ENCODE results near the gene PPP1R3C.

Gene PPP1R3C

DNA sequence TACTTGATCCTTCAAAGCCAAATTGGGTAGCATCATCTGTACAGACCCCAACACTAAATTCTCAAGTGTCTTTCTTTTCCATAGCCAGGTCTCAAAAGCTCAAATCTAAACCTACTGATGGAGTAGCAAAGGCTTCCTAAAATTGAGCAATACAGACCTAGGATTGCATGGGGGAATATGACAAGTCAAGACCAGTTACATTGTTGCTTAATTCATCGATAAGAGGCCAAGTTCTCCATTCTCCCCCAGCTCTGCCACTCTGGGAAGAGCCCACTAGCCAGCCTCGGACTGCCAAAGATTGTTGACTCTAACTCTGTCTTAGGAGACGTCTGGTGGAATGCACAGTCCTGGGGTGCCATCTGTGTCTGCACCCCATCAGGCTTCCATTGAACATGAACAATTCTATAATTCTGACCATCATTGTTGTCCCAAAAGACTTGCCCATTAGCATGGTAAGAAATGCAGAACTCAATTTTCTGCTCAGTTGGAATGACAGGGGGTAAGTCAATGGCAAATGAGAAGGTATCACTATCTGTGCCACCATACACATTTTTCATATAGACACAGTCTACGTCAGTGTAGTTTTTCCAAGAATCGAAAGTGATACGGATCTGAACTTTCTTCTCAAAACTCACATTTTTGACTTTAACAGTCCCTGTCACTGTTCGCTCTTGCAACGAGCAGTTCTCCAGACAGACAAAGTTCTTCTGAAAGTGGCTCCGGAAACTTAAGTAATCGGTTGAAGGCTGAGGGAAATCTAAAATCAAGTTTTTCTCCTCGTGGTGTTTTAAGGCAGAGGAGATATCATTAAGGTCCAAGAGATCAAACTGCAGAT is 2.9 kb downstream of the PPP1R3C start:
- no peak overlapping the region for H3K4me3 ChIP-seq (ENCODE audit: low read depth, low read length)

DNA sequence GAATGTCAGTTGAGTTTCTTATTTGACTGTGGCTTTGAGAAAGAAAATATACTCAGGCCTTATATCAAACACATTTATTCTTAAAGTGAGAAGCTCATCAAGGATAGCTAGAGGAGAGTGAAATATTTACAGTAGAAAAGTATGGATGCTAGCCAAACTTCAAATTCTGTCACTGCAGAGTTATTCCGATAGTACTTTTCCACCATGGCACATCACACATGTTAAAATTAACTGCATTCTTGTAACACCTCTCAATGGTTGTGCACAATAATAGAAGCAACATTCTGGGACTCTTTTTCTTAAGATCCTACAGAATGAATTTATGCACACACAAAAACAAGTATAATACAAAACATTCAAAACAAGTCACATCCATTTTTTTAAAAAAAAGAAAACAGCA is 4.5 kb downstream of the PPP1R3C start:
- no peak overlapping the region for H3K4me3 ChIP-seq (ENCODE audit: low read depth, low read length)

DNA sequence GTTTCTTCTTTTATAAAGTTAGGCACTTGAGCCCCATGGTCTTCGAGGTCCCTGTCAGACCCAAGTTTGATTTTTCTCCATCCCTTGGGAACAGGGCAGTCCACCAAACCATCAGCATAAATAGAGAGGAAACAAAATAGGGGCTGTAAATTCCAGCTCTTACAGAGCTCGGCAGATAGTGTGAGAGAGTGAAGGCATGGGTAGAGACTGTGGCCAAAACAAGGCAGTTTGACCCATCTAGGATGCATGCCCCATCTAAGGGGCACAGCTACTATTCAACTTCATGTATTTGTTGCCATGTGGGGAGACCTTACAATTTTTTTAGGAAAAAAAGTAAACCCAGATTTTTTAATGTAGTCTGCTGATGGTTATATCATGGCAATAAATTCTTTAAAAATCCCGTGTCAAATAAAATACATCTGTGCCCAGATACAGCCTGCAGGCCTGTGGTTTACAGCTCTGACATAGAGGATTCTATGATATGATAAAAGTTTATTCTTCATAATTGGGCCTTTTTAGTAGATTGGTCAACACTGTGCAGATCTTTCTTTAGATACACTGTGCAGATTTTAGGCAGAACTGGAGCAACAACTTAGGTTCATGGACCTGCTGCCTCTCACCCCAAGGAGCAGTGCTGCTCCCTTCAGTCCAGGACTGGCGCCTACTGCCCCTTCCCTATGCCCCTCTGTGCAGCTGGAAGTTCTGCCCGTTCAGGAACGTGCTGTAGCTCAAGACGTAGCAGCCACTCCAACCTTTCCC is 5.3 kb downstream of the PPP1R3C start:
- no peak overlapping the region for H3K4me3 ChIP-seq (ENCODE audit: low read depth, low read length)

DNA sequence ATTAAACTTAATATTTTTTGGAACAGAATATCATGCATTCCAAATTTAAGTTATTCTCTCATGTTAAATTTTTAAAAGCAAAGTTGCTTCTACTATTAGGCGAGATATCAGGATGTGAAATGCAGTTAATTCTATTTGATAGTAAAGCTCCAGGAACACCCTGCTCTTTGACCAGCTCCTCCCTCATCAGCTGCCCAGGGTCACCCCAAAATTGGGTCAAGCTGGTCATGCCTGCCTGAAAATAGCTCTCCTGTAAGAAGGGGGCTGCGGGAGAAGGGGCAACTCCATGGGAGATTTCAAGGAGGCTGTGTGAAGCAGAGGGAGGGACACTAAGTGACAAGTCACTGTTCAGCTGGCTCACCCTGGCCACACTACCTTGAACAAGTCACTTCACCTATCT is 5.9 kb downstream of the PPP1R3C start:
- no peak overlapping the region for H3K4me3 ChIP-seq (ENCODE audit: low read depth, low read length)

DNA sequence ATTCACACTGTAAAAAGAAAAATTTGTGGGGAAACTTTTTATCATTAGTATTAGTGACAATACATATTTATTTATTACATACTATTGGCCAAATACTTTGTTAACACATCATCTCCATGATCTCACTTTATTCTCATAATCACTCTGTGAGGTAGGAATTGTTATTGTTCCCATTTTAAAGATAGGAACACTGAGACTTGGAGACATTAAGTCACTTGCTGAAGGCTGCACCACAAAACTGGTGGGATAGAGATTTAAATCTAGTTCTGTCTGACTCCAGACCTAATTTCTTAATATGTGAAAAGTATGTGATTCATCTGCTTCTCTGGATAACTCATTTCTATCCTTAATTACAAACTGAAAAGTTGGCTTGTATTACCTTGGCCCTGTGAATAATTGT is 8.2 kb downstream of the PPP1R3C start:
- no peak overlapping the region for H3K4me3 ChIP-seq (ENCODE audit: low read depth, low read length)

DNA sequence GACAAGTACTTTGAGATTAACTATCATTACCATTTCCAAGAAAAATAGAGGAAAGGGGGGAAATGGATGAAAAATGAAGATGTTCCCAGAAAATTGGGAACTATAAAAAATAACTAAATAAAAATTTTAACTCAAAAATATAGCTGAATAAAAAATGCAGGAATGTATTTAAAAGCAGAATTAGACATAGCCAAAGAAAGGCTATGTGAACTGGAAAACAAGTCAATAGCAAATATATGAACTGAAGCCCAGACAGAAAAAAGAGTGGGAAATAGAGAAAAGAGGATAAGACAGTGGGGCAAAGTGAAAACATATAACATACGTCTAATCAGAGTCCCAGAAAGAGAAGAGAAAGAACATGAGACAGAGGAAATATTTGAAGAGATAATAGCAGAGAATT is 10.3 kb downstream of the PPP1R3C start:
- H3K4me3 ChIP-seq (ENCODE audit: low read depth, low read length) = no peak overlapping the region

DNA sequence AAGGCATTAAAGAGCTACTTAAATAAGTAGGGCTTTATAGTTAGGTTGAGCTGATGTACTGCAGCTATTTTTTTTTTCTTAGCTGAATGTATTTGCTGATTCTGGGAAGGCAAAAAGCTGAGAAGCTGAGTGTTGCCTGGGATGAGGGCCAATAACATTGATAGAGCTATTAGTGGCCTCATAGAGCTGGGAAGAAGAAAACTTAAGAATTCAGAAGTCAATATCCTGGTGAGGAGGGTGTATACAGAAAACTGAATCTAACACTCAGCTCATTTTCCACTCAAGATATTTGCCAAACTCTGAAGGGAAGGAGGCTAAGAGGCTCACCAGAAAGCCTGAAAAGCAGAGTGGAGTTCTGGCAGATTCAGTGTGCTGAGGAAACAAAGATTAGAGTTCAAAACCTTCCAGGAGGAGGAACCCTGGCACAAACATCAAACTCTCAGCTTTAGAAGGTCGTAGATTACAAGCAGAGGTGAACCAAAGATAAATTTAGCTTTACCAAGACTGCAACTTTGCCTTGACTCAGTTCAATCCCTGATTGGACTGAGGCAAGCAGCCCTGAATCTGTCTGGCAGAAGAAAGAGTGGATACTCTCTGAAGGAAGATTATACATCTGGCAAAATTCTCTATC is 11.3 kb downstream of the PPP1R3C start:
- H3K4me3 ChIP-seq (ENCODE audit: low read depth, low read length) = no peak overlapping the region

DNA sequence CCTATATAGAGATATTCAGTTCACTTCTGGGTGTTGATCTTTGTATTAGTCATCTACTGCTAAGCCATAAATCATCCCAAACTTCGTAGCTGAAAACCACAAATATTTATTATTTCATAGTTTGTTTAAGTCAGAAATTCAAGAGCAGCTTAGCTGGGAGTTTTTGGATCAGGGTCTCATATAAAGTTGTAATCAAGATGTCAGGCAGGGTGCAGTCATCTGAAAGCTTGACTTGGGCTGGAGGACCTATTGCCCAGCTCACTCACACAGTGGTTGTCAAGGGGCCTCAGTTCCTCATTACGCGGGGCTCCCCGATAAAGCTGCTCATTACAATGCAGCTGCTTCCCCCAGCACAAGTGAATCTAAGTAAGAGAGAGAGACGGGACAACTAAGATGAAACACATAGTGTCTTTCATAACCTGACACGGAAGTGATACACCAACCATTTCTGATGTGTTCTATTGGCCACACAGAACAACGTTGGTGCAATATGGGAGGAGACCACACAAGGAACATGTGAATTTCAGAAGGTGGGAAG is 15.7 kb downstream of the PPP1R3C start:
- no peak overlapping the region for H3K4me3 ChIP-seq (ENCODE audit: low read depth, low read length)

DNA sequence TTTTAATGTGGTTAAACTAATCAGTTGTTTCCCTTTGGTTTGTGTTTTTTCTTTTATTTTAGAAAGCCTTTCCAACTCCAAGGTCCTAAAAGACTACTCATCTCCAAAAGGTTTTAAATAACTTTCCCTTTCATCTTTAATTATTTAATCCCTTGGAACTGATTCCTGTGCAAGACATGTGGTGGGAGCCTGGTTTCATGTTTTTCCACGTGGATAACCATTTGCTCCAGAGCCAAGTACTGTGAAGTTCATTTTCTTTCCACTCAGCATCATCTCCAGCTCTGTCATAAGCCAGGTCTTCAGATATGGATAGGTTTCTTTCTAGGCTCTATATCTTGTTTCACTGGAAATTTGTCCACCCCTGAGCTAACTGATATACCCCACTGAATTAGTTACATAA is 16.7 kb downstream of the PPP1R3C start:
- no peak overlapping the region for H3K4me3 ChIP-seq (ENCODE audit: low read depth, low read length)

DNA sequence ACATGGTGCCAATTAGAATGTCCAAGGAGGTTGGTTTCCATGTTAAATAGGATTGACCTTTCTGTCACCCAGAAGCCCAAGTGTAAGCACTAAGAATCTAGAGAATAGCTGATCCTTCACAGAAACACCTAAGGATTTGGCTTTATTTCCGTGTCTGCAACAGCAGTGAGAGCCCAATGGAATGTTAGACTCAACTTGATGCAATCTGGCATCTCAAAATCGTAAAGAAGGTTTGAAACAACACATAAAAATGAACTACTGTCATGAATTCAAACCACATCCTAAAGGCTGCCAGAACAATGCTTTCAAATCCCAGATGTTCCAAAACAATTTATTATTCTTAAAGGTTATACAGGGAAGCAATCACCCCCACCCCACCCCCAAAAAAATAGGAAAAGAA is 18.6 kb downstream of the PPP1R3C start:
- H3K4me3 ChIP-seq (ENCODE audit: low read depth, low read length) = no peak overlapping the region

DNA sequence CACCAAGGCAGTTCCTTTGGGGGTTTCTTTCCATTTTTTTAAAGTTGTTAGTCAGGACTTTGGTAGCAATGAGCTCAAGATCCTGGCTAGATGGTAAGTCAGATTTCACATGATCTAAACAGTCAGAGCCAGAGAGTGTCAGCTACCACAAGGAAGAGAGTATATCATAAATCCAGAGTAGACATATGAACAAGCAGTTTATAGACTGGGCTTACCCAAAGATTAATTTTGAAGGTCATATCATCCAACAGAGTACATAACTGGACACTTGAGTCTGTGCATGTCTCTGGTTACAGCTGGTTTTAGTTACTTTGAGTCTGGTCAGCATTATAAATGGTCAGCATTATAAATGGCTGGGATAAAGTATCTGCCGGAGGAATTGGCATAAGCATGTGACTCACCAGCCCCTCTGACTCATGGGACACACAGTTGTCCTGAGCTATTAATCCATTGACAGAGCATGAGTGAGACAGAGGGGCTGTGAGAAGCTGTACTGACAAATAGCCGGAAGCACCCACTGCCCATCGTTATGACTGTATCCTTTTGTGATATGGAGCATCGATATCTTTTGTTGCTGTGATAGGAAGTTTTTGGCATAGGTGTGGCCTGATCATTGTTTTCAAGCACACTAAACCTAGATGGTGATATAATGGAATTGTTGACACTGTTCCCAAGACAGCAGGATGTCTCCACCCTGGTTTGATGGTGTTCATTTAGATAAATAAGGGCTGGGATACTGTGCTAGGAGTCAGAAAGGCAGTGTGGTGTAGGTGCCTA is 19.3 kb downstream of the PPP1R3C start:
- no peak overlapping the region for H3K4me3 ChIP-seq (ENCODE audit: low read depth, low read length)

DNA sequence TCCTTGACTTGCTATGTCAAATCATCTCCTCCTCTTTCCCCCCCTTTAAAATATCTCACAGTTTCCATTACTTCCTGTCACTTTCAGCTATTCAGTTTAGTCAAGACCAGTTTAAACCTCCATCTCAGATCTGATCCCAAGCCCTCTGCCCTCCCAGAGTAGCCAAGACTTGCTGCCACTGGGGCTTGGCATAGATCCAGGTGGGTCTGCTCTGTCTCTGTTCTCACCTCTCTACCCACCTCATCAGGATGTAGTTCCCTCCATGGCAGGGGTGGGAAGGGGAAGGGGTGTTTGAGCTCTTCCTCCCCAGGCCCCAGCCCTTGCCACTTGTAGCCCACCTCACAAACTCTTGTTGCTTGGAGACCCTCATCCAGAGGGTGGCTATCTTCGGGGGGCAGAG is 22.0 kb downstream of the PPP1R3C start:
- H3K4me3 ChIP-seq (ENCODE audit: low read depth, low read length) = no peak overlapping the region

DNA sequence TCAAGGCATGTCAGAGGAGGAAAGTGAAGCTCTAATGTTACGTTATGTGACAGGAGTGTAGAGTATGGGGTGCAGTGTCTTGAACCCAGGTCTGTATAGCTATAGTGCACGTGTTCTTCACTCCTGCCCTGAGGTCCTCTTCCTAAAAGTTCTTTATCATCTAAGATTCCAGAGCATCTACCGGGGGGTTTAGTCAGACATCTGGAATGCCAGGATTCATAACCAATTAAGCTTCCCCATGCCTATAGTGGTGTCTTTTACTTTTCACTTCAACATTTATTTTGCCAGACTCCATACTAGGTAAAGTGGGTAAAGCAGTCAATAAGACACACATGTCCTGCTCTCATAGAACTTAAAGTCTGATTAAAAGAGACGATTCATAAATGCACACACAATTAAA is 22.4 kb downstream of the PPP1R3C start:
- no peak overlapping the region for H3K4me3 ChIP-seq (ENCODE audit: low read depth, low read length)

DNA sequence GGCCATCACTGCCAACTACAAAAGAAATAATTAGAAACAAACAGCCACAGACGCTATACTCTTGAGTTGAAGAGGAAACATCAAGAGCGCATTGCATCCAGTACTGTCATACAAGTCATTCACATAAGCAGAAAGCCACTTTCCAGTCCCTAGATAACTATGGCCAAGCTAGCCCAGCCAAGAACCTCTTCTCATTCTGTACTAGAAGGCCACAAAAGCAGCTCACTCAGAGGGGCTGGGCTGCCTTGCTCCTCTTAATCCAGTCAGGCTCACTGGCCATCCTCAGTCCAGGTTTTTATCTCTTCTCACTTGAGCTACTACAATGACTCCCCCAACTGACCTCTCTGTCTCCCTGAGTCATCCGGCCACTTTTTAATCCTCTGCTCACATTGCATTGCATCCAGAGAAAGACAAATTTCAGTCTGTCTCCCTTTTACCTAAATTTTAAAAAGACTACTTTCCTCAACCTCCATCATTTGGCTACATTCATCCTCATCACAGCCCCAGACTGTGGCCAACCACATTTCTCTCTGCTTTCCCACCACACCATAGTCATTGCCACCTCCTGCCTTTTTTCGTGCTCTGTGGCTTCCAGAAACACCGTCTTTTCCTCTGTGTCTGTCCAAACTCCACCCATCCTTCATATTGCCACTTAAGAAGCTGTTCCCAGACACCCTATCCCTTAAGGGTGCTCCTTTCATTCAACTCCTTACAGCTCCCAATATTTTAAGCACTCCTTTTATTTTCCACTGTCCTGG is 25.0 kb downstream of the PPP1R3C start:
- no peak overlapping the region for H3K4me3 ChIP-seq (ENCODE audit: low read depth, low read length)

DNA sequence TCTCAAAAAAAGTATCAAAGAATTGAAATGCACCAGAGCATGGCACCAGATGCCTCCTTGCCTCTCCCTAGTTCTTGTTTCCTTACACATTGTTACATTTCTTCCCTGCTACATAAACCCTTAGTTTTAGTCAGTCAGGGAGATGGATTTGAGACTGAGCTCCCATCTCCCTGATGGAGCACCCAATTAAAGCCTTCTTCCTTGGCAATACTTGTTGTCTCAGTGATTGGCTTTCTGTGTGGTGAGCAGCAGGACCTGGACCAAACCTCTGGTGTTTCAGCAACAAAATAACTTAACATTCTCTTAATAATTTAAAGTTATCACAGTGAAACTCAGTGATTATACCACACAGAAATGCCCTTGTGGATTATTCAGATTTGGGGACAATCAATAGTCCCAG is 26.9 kb downstream of the PPP1R3C start:
- no peak overlapping the region for H3K4me3 ChIP-seq (ENCODE audit: low read depth, low read length)

DNA sequence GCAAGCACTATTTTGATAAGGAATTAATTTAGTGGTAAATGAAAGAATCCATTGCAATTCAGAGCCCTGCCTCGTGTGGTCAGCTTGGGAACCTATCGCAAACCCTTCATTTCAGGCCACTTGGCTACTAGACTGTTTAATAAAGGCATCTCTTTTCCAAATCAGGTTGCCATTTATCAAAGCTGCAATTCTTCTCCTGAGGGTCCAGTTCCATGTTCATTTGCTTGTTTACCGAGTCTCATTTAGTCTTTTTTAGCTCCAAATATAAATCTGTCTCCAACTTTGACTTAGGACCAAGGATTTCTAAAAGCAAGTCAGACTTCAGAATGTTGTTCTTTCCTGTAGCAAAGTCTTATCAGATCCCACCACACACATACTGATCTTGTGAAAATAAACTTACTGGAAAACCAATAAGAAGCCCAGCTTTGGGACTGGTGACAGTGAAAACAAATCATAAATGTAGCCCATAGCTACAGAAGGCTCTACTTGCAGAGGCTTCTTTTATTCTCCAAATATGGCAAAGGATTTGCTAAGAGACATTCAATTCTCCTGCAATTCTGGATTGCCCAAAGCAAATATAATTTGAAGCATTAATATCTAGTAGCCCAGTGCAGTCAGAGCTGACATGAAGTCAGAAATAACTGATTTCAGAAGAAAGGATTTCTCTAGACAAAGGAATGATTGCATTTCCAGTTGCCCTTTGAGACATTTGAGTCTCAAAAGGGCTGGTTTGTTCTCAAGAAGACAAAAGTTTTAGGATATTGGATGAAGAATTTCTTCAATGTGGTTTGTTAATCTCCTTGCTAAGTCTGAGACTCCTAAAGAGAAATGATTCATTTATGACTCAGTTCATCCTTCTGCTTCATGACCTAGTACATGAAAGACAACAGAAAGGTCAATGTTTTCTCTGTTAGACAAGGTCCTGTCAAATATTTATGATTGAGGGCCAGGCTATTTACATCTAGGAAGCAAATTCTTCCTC is 28.0 kb downstream of the PPP1R3C start:
- no peak overlapping the region for H3K4me3 ChIP-seq (ENCODE audit: low read depth, low read length)

DNA sequence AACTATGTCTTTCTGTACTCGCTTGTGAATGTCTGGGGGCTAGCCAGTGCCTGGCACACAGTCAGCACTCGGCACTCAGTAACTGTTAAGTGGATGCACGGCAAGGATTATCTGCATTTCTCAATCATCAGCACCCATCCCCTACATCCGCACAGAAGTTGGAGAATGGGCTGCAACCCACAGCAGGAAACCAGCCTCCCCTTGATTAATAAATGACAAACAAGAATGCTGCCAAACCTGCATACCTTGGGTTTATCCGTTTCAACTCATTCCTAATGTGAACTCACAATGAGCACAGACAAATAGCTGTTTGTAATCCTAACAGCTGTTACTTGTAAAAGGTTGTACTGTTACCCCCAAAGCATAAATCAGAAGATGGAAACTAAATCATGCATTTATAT is 28.9 kb downstream of the PPP1R3C start:
- no peak overlapping the region for H3K4me3 ChIP-seq (ENCODE audit: low read depth, low read length)

DNA sequence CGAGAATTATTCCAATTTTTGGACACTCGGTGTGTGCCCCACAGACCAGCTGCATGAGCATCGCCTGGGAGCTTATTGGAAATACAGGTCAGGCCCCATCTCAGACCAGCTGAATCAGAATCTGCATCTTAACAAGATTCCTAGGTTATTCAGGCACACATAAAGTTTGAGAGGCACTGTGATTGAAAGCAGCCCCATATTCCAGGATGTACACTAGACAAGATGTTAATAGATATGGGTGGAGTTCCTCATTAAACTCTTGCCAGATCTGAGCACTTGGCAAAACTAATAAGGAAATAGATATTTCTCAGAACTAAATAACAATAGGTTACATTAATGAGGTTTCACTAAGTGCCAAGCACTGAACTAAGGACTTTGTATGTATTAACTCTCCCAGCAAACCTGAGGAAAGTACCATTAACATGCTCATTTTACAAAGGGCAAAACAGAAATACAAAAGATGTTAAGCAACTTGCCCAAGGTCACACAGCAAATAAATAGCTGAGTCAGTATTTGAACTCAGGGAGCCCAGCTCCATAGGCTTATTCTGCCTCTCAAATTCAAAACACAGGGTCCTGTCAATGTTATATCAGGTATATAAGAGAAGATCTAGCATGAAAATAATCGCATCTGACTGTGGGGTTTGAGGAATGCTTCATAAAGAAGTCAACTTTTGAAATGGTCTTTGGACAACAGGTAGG is 29.9 kb downstream of the PPP1R3C start:
- H3K4me3 ChIP-seq (ENCODE audit: low read depth, low read length) = no peak overlapping the region

Measured in iPS-11a (cell line).